Right cardiac atrium (tissue), 5 donors: ENCODE data around the gene SLC17A7. TPM values are rescaled to one million over a fixed set of nuclear protein-coding genes. Genes with fewer than 3 reads are reported as not detected.
A peak's percentile ranks its signal among the peaks of the same experiment; 100 is the strongest.

ENCODE experiments used
- ATAC-seq, 2 donors: fragments of 200-7000 bp; cut with Tn5 transposase; one replicate each; pipeline versions ENCODE4 v1.8.0 to v1.9.1; 2020; ENCODE audit warnings: moderate library complexity in 2 of 2, mild to moderate bottlenecking in 1 of 2
- DNase-seq, 3 donors: peaks; one replicate each; pipeline ENCODE4 v3.0.0-alpha.2; 2020
- H3K27ac ChIP-seq: one replicate; pipeline ENCODE4 v1.5.1; 2013; ENCODE audit warnings: mild to moderate bottlenecking, low read length, control low read depth, moderate library complexity
- H3K27me3 ChIP-seq: one replicate; pipeline ENCODE4 v1.6.1; 2013; ENCODE audit not compliant: control insufficient read depth, insufficient read depth
- H3K4me1 ChIP-seq: one replicate; pipeline ENCODE4 v1.6.1; 2013; ENCODE audit warnings: low read length; ENCODE audit not compliant: control insufficient read depth, insufficient read depth
- H3K4me3 ChIP-seq: one replicate; pipeline ENCODE4 v1.5.1; 2013; ENCODE audit warnings: low read length, control low read depth
- H3K9me3 ChIP-seq: one replicate; pipeline ENCODE4 v1.6.1; 2013; ENCODE audit warnings: low read length; ENCODE audit not compliant: control insufficient read depth
- WGBS: extraction: QIAGEN DNeasy Blood & Tissue Kit; methylation state at CpG from one replicate; pipeline ENCODE4 v1.1.7; 2013; 5-methylcytosine and 5-hydroxymethylcytosine counted together
- intact Hi-C, 4 donors: fragments of 100-400 bp; cut with DNase I; formaldehyde crosslinking; loops; one replicate each; pipeline versions ENCODE4 v1.11.0 to v1.14.0; 2022 to 2023
- polyA plus RNA-seq: library from polyadenylated mRNA; stranded (reverse); fragments of 200-250 nt; gene quantifications from one replicate; pipeline ENCODE4 v1.2.3, GENCODE V29; 2013
- total RNA-seq, 4 donors: library from RNA; stranded (reverse); fragmentation: NEBNext Ultra II Directional; extraction: Animal tissue kit (Norgen Biotek cat#: 25700); gene quantifications; one replicate each; pipeline ENCODE4 v1.2.1, GENCODE V29; 2021
- donor health status: healthy with polysubstance abuse.
- donor health status: DM: no; HTN: yes; CAD: no.
- donor health status: DM: no; HTN: no; CAD: no.
- donor health status: DM: no; HTN: yes; CAD: no; lungs with severe emphysema.
- donor health status: DM: yes; HTN: yes; CAD: no.

Gene SLC17A7
- total and polyA plus RNA-seq, 5 donors = 0.48 to 1.2 (median 1.0) TPM

DNA sequence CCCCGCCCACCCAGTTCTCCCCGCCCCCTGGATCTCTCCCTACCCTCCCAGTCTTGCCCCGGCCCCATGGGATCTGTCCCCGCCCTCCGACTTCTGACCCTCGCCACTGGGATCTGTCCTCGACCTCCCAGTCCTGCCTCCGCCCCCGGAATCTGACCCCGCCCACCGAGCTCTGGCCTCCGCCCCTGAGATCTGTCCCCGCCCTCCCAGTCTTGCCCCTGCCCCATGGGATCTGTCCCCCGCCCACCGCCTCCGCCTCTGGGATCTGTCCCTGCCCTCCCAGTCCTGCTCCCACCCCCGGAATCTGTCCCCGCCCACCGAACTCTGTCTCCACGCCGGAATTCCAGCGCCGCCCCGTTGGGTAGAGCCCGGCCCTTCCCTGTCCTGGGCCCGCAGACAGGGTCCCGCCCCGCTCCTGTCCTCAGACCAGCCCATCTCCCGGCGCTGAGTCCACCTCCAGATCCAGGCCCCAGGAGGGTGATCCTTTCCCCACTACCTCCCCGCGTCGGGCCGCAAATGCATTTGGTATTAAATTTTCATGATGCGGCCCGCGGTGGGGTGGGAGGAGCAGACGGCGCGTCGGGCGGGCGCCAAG lies 1.5 kb upstream of the SLC17A7 start:
- Histone ChIP-seq H3K4me3 (peak overlapping the region; percentile 64), H3K27ac (peak overlapping the region; percentile 55), H3K9me3 (no peaks in the 10 kb centered on the region), H3K27me3 (no peaks in the 10 kb centered on the region), H3K4me1 (no peaks in the 10 kb centered on the region)
- ATAC-seq (peak; percentile 88 to 90), DNase-seq (peak; percentile 98 to 99 (median 99))
- WGBS = under 1% methylated on average over 43 of the region's 43 CpGs
- intact Hi-C loops = loop anchor here (1.0 to 10.0 kb wide), 4 partner anchors 51 to 178 kb away; partner anchors contain the start of genes DKKL1 (in 1 of the 4) and TEAD2 (in 1 of the 4)

GRCh38 chr19:49442354-49442753 lies 1.0 kb upstream of the SLC17A7 start:
- no peaks in the 10 kb centered on the region for H3K27me3 ChIP-seq
- no peaks in the 10 kb centered on the region for H3K4me1 ChIP-seq
- DNase-seq (peak; percentile 73 to 85 (median 78)), ATAC-seq (peak; percentile 0 to 2)
- intact Hi-C loops = loop anchor here (5.0 to 10.0 kb wide), 3 partner anchors 50 to 178 kb away; partner anchors contain the start of genes DKKL1 (in 1 of the 4) and TEAD2 (in 1 of the 4)
- peak overlapping the region; percentile 53 for H3K27ac ChIP-seq
- H3K9me3 ChIP-seq = no peaks in the 10 kb centered on the region
- H3K4me3 ChIP-seq = peak overlapping the region; percentile 64
- 7% methylated on average over 11 of the region's 11 CpGs for WGBS

DNA sequence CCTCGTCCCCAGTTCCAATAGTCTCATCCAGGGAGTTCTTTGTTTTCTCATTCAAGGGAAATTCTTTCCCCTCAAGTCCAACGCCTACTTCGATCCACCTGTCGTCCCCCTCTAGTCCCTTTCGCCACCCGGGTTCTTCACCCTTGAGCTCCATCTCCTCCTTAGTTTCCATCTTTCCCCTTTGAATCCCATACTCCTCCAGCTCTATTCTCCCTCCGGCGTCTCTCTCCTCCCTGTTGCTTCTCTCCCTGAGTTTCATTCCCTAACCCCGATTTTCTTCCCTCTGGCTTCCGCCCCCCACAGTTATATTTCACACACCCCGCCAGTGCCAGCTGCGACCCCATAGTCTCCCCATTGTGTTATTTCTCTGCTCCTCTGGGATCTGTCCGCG lies 628 bp upstream of the SLC17A7 start:
- Histone ChIP-seq H3K4me3 (peak overlapping the region; percentile 64), H3K27ac (peak overlapping the region; percentile 53), H3K27me3 (no peaks in the 10 kb centered on the region), H3K9me3 (no peaks in the 10 kb centered on the region), H3K4me1 (no peaks in the 10 kb centered on the region)
- DNase-seq (peak in 1 of 3 donors; percentile 17), ATAC-seq (no peak)
- intact Hi-C loops = loop anchor here (5.0 to 10.0 kb wide), 3 partner anchors 50 to 177 kb away; partner anchors contain the start of genes DKKL1 (in 1 of the 4) and TEAD2 (in 1 of the 4)
- WGBS = 20% methylated on average over 14 of the region's 14 CpGs

DNA sequence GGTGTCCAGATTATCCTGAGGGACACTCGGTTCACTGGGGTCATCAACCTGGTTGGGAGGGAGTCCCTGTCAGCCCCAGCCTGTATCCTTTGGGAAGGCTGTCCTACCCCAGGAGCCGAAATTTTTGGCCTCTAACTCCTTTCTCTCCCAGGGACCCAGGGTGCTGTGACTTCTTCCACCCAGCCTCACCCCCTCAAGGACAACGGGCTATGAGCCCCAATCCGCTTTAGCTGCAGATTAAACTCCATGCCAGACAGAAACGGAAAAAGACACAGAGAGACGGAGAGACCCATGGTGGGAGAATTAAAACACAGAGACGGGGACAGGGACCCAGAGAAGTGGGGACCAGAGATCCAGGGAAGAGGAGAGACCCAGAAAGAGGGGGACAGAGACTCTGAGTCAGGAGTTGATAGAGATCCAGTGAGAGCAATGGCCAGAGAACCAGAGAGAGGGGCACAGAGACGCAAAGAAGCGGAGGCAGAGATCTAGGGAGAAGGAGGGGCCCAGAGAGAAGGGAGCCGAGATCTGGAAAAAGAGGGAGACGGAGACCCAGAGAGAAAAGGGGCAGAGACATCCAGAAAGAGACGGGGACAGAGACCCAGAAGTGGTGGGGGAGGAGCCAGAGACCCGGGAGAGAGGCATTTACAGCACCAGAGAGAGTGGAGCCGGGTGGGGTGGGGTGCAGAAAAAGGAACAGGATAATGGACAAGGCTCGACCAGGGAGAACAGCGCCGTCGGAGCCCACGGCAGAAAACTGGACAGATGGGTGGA lies 703 bp downstream of the SLC17A7 start:
- Histone ChIP-seq H3K4me1 (no peaks in the 10 kb centered on the region), H3K9me3 (no peaks in the 10 kb centered on the region), H3K27me3 (no peaks in the 10 kb centered on the region), H3K27ac (no peak overlapping the region), H3K4me3 (peak overlapping the region; percentile 45)
- ATAC-seq = no peak
- 22% methylated on average over 18 of the region's 19 CpGs for WGBS
- intact Hi-C loops = loop anchor here (5.0 to 10.0 kb wide), 3 partner anchors 48 to 176 kb away; partner anchors contain the start of genes DKKL1 (in 1 of the 4) and TEAD2 (in 1 of the 4)
- peak in 1 of 3 donors; percentile 18 for DNase-seq

DNA sequence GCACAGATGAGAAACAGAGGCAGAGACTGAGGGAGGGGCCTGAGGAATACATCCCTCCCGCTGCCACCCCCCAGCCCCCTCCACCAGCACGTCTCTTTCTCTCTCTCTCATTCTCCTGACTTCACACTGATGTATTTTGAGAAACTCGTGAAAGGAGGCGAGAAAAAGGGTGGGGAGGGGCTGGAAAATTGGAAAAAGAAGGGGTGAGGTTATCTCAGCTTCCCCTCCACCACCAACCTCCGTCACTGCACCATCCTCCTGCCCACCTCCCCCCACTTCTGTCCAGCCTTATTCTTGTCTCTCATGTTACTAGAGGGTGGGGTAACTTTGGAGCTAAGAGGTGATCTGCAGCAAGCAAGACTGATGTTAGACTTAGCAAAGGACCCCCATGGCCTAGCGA lies 1.5 kb downstream of the SLC17A7 start:
- H3K4me1 ChIP-seq = no peaks in the 10 kb centered on the region
- no peak overlapping the region for H3K27ac ChIP-seq
- no peaks in the 10 kb centered on the region for H3K9me3 ChIP-seq
- no peak overlapping the region for H3K4me3 ChIP-seq
- DNase-seq (peak in 1 of 3 donors; percentile 4), ATAC-seq (no peak)
- 45% methylated on average over 6 of the region's 6 CpGs for WGBS
- intact Hi-C loops = loop anchor here (5.0 to 10.0 kb wide), 4 partner anchors 43 to 175 kb away; partner anchors contain the start of genes DKKL1 (in 1 of the 4) and TEAD2 (in 1 of the 4)
- H3K27me3 ChIP-seq = no peaks in the 10 kb centered on the region

DNA sequence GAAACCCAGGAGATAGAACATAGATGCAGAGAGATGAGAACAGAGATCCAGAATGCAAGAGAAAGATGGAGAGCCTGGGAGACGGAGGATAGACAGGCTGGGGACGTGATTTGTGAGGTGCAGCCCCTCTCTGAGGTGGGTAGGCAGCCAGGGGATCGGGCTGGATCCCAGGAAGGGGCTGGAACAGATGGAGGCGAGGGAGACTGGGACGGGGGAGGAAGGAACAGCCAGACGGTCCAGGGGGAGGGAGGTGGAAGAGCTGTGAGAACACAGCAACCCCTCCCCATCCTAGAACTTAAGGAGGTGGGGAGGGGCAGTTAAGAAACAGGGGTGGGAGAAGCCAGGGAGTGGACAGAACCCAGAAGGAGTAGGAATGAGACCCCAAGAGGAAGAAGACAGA lies 3.1 kb downstream of the SLC17A7 start:
- no peaks in the 10 kb centered on the region for H3K27me3 ChIP-seq
- no peaks in the 10 kb centered on the region for H3K9me3 ChIP-seq
- 20% methylated on average over 6 of the region's 6 CpGs for WGBS
- intact Hi-C loops = loop anchor here in 1 of 4 donors (5.0 kb wide), 1 partner anchor 41 kb away; no protein-coding TSS in a partner anchor
- H3K4me3 ChIP-seq = no peak overlapping the region
- no peak overlapping the region for H3K27ac ChIP-seq
- H3K4me1 ChIP-seq = no peaks in the 10 kb centered on the region
- DNase-seq (peak in 1 of 3 donors; percentile 36), ATAC-seq (no peak)

DNA sequence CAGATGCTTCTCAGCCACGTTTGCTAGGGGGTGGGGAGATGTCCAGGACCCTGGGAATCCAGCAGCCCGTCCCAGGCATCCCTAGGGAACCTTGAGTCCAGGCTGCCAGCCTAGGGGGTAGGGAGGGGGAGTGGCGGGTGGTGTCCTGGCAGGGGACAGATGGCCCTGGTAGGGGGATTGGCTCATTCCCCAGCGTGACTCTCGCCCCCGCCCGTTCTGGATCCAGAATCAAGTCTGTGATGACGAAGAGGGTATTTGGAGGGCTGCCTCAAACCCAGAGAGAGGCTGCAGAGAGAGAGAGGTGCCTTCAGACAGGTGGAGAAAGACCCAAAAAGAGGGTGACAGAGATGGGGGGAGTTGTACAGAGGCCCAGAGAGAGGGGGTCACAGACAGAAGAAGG lies 4.1 kb downstream of the SLC17A7 start:
- DNase-seq (peak in 2 of 3 donors; percentile 40 to 62), ATAC-seq (no peak)
- Histone ChIP-seq H3K27ac (no peak overlapping the region), H3K27me3 (no peaks in the 10 kb centered on the region), H3K9me3 (no peaks in the 10 kb centered on the region), H3K4me1 (no peaks in the 10 kb centered on the region), H3K4me3 (no peak overlapping the region)
- intact Hi-C loops = loop anchor here in 1 of 4 donors (5.0 kb wide), 1 partner anchor 40 kb away; no protein-coding TSS in a partner anchor
- WGBS = 14% methylated on average over 8 of the region's 8 CpGs

GRCh38 chr19:49436381-49437017 lies 4.8 kb downstream of the SLC17A7 start:
- intact Hi-C loops = loop anchor here in 1 of 4 donors (5.0 kb wide), 1 partner anchor 39 kb away; no protein-coding TSS in a partner anchor
- no peaks in the 10 kb centered on the region for H3K9me3 ChIP-seq
- no peaks in the 10 kb centered on the region for H3K4me1 ChIP-seq
- H3K4me3 ChIP-seq = no peak overlapping the region
- WGBS = 17% methylated on average over 42 of the region's 42 CpGs
- no peak overlapping the region for H3K27ac ChIP-seq
- ATAC-seq (no peak), DNase-seq (peak in 1 of 3 donors; percentile 67)
- H3K27me3 ChIP-seq = no peaks in the 10 kb centered on the region

- Histone ChIP-seq H3K4me1 (no peaks in the 10 kb centered on the region), H3K4me3 (no peak overlapping the region), H3K9me3 (no peaks in the 10 kb centered on the region), H3K27me3 (no peaks in the 10 kb centered on the region), H3K27ac (no peak overlapping the region)
- no peak for ATAC-seq
- WGBS = 85% methylated on average over 10 of the region's 10 CpGs
- DNase-seq = no peak
- intact Hi-C loops = loop anchor here in 1 of 4 donors (5.0 kb wide), 1 partner anchor 38 kb away; no protein-coding TSS in a partner anchor
These were observed 5.7 kb downstream of the SLC17A7 start for GRCh38 chr19:49435670-49436069.

DNA sequence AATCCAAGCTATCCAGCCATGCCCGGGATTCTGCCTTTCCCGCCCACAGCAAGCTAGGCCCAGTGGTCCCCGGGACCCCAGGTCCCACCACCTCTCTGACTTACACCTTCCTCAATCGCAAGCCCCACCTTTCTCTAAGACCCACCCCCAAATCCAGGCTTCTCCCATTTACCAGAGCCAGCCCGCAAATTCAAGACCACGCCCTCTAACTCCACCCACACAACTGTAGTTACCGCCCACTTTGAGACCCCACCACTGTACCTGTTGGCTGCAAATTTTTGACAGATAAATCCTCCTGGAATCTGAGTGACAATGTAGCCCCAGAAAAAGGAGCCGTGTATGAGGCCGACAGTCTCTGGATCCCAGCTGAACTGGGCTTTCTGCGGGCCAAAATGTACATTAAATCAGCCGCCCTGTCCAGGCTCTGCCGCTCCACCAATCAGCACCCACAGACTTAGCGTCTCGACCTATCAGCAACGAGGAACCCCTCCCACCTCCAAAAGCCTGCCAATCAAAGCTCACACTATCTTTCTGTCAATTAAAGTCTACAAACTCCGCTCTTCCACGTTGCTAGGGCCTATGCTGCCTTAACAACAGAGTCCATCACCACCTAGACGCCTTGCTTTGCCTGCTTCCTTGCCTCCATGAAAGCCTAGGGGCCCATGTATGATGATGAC lies 6.3 kb downstream of the SLC17A7 start:
- DNase-seq (no peak), ATAC-seq (no peak)
- intact Hi-C loops = loop anchor here in 1 of 4 donors (5.0 kb wide), 1 partner anchor 38 kb away; no protein-coding TSS in a partner anchor
- Histone ChIP-seq H3K4me3 (no peak overlapping the region), H3K27me3 (no peaks in the 10 kb centered on the region), H3K9me3 (no peaks in the 10 kb centered on the region), H3K4me1 (no peaks in the 10 kb centered on the region), H3K27ac (no peak overlapping the region)
- WGBS = 88% methylated on average over 18 of the region's 18 CpGs
